ENCODE measurements around the gene UBE2L5.

GRCh38 chr13:30378191-30378590 lies 44.1 kb upstream of the UBE2L5 start:
- TF ChIP-seq, protein P1, sequence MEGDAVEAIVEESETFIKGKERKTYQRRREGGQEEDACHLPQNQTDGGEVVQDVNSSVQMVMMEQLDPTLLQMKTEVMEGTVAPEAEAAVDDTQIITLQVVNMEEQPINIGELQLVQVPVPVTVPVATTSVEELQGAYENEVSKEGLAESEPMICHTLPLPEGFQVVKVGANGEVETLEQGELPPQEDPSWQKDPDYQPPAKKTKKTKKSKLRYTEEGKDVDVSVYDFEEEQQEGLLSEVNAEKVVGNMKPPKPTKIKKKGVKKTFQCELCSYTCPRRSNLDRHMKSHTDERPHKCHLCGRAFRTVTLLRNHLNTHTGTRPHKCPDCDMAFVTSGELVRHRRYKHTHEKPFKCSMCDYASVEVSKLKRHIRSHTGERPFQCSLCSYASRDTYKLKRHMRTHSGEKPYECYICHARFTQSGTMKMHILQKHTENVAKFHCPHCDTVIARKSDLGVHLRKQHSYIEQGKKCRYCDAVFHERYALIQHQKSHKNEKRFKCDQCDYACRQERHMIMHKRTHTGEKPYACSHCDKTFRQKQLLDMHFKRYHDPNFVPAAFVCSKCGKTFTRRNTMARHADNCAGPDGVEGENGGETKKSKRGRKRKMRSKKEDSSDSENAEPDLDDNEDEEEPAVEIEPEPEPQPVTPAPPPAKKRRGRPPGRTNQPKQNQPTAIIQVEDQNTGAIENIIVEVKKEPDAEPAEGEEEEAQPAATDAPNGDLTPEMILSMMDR (IDR thresholded peaks at IDR 0.05; ENCODE audit: low read length), result no peak
- TF ChIP-seq EZH2 (IDR thresholded peaks at IDR 0.05; ENCODE audit: borderline replicate concordance, low read length), result no peak

All from OCI-LY1 (cell line).